GM12892 (cell line): ENCODE results near the gene LRRTM2.

Experiments used
- POLR2A ChIP-seq: IDR thresholded peaks from 2 replicates; pipeline ENCODE4 v1.6.1; 2011; ENCODE audit warnings: low read depth, low read length, control low read depth
- POLR2AphosphoS5 ChIP-seq: IDR thresholded peaks from 2 replicates; pipeline ENCODE4 v1.6.1; 2011; ENCODE audit warnings: low read depth, low read length, control low read depth

GRCh38 chr5:138901716-138902115, 26.6 kb upstream of the LRRTM2 start:
- TF ChIP-seq POLR2A (no peak), POLR2AphosphoS5 (no peak)
